GM21526 (cell line): ENCODE measurements around the gene ARHGAP26.

Source experiments
- ATAC-seq: cut with Tn5 transposase; IDR thresholded peaks from one replicate; pipeline ENCODE4 v1.9.1; 2021; ENCODE audit warnings: moderate library complexity; ENCODE audit not compliant: unreplicated experiment, low FRiP score

The ARHGAP26 gene

DNA sequence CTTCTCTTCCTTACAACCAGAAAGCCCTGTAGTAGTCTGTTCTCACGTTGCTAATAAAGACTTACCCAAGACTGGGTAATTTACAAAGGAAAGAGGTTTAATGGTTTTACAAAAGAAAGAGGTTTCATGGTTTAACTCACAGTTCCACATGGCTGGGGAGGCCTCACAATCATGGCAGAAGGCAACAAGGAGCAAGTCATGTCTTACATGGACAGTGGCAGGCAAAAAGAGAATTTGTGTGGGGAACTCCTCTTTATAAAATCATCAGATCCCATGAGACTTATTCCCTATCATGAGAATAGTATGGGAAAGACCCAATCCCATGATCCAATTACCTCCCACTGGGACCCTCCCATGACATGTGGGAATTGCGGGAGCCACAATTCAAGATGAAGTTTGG, 468.4 kb downstream of the ARHGAP26 start:
- ATAC-seq = no peak

DNA sequence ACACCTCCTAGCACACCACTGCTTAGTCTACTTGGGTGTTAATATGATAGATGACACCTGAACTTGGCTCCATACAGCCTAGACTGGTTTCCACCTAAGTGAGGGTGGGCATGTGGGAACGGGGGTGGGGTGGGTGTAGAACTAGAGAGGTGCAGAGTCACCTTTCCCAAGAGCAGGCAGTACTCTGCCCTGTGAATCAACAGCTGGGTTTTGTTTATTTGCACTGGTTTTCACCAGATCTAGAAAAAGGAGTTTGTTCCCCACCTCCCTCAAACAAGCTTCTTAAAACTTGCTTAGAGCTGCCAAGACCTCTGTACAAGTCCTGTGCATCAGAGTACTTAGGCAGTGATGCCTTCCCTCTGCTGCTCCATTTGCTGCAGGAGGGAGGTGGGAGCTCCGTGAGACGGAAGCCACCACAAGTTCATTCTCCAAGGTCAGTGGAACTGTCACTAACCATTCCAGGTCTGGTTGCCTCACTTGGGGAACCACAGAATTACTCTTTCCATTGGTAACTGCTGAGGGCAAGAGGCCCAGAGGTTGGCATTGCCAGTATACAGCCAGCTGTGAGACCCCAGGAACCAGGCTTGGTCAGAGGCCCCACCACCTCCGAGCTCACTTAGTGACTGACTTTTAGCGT, 469.8 kb downstream of the ARHGAP26 start:
- no peak for ATAC-seq

DNA sequence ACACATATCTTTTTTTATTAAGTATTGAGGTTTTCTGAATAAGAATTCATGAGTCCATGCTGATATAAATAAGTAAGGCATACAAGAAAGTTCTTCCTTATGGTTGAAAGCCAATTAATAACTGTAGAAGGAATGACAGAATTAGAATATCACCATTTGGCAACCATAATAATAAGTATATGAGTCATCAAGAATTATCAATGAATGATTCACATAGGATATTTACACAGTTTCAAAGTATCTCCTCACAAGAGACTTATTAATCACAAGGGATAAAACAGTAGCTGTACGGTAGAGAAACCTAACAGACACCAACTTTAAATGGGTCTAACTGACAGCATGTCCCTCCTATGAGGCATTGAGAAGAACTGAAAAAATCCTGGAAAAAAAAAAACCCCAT, 471.7 kb downstream of the ARHGAP26 start:
- no peak for ATAC-seq

DNA sequence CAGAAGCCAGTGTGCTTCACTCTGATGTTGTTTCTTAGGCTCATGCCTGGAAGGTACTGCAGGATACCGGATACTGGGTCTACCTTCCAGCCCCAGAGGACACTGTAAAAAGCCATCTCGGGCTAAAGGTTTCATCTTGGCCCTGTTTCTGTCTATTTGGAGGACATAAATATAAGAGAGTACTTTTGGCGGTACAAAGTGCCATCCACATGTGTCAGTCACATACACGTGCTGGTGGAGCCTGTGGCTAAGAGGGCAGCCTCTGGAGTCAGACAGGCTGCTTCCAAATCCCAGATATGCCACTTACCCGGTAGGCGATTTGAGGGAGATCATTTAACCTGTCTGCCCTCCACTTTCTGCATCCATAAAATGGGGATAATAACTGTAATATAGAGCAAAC, 472.9 kb downstream of the ARHGAP26 start:
- ATAC-seq = no peak

DNA sequence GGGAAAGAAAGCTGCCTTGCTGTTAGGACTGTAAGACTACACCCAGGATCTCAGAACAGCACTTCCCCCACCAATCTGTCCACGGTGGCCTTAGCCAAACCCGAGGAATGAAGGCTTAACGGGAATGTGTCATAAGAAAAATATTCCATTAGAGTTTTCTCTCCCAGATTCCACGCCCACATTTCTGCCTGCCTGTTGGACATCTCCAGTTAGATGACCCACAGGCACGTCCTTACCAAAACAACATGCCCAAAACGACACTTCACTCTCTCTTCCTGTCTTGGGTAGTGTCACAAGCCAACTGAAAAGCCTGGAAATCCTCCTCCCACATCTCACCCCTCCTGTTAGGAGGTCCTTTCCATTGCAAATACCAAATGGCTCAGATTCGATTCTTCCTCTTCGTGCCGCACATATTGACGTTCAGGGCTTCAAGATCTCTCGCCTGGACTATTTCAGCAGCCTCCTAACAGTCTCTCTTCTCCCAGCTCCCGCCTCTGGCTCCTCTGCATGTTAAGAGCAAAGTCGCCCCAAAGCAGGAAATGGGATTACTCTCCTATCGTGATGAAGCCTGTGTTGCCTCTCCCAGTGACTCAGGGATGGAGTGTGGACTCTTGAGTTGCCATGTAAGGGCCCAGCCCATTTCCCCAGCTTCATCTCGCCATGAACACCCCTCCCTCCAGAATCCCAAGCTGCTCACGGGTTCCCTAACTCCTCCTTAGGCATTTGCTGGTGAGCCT, 474.0 kb downstream of the ARHGAP26 start:
- ATAC-seq = no peak

DNA sequence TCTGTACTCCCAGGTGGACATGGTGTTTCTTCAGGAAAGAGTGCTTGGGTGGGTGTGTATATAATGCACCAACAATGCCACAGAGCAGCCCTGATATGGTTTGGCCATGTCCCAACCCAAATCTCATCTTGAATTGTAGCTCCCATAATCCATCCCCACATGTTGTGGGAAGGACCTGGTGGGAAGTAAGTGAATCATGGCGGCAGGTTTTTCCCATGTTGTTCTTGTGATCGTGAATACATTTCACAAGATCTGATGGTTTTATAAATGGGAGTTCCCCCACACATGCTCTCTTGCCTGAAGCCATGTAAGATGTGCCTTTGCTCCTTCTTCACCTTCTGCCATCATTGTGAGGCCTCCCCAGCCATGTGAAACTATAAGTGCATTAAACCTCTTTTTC, 474.8 kb downstream of the ARHGAP26 start:
- ATAC-seq = no peak

DNA sequence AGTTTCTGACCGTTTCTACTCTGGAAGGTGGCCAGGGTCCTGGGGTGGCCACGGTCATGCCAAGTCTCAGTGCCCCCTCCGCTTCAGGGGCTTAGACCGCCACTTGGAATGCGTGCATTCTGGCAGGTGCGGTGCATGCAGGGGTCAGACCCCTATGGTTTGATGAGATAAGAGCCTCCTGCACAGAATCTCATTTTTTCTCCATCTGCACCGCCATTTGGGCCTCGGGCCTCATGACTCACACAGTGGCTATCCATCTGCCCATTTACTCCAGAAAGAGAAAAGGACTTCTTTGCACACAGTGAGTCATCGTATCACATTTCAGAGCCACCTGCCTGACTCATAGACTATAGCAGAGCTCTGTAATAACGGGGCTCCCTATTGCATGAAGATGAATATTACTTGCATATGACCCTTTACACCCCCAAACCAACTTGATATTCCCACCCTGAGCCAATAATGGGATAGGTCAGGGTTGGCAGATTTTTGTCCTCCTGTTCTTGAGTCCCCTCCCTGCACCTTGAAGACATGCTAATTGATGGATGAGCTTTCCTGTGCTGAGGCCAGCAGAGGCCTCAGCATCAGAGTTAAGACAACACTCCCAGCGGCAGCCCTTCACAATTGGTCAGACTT, 475.9 kb downstream of the ARHGAP26 start:
- no peak for ATAC-seq

DNA sequence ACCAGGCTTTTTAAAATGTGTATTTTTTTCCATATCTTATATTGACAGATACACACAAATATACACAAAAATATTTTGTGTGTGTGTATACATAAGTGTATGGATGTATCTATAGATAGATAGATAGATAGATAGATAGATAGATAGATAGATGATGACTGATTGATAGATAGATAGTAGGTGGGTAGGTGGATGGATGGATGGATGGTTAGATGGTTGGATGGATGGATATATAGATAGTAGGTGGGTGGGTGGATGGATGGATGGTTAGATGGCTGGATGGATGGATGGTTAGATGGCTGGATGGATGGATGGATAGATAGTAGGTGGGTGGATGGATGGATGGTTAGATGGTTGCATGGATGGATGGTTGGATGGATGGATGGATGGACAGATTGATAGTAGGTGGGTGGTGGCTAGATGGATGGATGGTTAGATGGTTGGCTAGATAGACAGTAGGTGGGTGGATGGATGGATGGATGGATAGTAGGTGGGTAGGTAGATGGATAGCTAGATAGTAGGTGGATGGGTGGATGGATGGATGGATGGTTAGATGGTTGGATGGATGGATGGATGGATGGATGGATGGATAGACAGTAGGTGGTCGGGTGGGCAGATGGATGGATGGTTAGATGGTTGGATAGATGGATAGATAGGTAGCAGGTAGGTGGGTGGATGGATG, 477.1 kb downstream of the ARHGAP26 start:
- no peak for ATAC-seq

DNA sequence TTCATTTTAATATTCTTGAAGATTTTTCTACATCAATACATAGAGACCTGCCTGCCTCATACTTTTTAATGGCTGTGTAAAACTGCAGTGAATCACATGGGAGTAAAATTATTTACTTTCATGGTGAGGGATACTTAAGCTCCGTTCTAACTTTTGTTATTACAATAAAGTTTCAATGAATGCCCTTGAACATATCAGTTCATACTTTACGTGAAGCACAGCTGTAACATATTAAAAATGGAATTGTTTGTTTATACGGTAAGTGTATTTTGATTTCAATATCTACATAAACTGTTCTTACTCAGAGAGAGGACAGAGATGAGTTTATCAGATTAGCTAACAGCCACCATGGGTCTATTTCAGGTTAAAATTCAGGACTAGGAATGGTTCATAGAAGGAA, 478.2 kb downstream of the ARHGAP26 start:
- no peak for ATAC-seq

DNA sequence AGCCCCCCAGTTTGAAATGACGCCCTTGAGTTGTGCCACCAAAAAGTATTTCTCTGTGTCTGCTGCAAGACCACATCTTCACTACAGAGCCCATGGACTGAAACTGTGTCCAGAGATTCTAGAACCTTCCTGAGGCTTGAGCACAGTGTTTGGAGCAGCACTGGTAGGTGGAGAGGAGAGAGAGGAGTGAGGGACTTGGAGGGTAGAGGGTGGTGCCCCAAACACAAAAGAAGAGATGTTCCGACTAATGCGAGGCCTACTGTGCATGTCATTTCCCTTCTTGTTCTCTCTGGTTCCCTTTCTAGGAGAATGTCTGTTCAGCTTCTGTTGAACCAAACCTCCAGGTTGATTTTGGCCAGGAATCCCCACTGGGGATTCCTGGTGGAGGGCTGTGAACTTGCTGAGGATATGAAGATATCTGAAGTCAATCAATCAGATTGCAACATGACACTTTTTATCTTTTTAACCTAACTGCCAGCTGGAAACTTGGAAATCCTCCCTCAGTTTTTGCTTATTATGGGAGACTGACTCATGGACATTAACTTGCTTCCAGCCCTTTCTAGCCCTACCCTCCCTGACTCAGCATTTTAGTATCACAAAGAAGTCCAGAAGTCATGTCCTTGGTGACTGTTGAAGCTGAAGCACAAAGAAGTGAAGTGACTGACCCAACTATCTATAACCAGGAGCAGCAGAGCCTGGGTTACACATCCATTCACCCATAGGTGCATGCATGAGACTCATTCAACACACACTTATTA, 478.8 kb downstream of the ARHGAP26 start:
- ATAC-seq = no peak

DNA sequence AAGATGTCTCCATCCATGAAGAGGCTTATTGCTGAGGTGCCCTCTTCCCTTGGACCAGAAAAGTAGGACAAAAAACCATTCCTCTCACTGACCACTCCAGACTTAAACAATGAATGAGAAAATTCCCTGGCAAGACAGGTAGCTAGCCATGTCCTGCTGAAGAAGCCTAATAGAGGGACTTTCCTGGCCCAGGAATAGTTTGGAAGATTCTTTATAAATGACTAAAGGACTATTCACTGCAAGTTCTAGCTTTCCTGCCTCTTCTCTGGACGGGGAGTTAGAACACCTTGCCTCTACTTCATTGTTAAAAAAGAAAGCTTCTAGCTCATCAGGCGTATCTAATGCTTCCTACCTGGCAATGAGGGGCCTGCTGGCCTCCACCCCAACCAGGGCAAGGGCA, 479.7 kb downstream of the ARHGAP26 start:
- no peak for ATAC-seq

DNA sequence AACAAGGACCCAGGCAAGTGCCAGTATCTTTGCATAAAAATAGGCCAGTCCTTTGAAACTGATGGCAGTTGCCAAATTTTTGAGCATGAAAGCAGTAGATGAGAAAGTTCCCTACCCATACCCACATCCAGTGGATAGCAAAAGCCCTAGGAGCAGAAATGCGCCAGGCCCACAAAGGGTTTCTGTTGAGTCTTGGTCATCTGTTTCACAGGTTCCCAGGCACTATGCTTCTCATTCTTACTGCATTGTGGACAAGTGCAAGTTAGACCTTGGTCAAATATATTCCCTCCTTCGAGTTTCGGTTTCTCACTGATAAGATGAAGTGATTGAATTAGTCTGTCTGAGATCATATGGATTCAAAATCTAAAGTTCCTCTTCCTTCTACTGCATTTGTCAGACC, 481.0 kb downstream of the ARHGAP26 start:
- no peak for ATAC-seq

DNA sequence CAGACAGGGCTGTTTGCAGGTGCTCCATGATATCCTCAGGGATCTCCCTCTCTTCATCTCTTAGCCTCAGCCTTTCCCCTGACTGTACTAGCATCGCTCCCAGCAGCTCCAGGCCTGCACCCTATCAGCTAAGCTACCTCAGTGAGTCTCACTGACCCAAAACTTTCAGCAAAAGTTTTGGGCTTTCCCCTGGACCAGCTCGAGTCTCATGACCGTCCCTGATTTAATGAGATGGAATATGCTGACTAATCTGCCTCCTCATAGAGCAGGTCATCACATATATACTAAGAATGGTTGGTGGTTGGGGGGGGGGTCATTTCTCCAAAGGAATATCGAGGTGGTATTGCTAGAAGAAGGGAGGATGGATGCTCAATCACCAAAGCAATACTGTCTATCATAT, 481.8 kb downstream of the ARHGAP26 start:
- no peak for ATAC-seq

DNA sequence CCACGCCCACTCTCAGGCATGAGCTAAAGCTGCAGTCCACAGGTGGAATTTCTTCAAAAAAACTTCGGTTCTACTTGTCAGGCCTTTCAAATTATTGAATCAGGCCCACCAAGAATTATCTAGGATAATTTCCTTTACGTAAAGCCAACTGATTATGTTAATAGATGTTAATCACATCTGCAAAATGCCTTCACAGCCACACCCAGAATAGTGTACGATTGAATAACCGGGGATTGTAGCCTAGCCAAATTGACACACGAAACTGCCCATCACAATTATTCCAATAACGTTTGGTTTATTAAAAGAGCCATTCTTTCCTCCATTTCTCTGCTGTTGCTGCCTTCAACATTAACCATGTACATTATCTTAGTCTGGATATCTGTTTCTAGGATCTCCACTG, 484.6 kb downstream of the ARHGAP26 start:
- no peak for ATAC-seq

DNA sequence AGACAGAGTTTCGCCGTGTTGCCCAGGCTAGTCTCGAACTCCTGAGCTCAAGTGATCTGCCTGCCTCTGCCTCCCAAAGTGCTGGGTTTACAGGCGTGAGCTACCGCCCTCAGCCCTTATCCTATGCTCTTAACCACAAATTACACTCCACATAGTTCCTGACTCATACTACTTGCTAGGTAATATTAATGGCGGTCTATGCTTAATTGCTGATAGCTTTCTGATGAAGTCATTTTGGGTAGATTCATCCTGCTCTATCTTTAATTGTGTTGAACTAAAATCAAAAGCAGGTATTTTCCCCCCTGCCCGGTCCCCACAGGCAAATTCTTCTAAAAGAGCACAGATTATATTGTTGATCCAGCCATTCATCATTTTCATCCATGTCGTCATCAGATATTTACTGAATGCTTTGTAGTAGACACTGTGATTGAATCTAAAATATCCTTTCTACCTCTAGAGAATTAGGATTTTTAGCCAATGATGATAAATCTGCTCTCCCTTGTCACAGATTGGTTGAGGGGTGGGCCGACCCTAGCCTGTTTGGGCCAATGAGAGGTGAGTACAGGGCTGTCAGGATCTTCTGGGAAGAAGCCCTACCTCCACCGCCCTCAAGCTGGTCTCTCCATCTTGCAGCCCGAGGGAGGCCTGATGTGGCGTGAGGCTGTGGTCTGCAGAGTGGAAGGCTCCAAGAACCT, 488.5 kb downstream of the ARHGAP26 start:
- no peak for ATAC-seq

DNA sequence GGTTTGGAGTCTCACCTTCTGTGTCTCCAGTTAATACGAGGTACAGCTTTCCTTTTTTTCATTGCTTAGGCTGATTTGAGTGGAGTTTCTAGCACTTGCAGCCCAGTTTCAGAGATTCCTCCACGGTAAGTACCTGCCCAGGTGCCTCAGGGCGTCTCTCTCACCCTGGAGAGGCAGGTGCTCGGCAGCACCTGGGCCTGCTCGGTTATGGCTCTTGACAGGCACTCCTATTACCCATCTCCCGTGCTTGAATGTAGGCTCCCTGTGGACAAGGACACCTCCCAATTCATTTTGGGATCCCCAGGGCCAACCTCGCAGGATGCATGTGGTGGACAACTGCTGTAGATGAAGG, 489.1 kb downstream of the ARHGAP26 start:
- ATAC-seq = no peak

DNA sequence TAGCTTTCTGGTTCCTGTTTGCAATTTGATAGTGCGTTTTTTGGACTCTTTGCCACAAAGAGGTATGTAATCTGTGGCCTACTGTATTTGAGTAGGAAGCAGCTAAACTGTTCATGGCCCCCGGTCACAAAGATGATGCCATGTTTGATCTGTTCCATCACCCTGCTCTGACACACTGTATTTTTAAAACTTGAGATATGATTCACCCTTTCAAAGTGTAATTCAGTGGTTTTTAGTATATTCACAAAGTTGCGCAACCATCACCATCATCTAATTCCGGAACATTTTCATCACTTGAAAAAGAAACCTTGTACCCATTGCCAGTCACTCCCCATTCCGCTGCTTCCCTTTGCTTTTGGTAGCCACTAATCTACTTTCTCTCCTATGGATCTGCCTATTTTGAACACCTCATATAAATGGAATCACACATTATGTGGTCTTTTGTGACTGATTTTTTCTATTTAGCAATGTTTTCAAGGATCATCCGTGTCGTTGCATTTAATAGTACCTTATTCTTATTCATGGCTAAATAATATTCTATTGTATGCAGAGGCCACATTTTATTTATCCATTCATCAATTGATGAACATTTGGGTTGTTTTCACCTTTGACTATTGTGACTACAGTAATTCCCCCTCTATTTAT, 491.7 kb downstream of the ARHGAP26 start:
- ATAC-seq = no peak

DNA sequence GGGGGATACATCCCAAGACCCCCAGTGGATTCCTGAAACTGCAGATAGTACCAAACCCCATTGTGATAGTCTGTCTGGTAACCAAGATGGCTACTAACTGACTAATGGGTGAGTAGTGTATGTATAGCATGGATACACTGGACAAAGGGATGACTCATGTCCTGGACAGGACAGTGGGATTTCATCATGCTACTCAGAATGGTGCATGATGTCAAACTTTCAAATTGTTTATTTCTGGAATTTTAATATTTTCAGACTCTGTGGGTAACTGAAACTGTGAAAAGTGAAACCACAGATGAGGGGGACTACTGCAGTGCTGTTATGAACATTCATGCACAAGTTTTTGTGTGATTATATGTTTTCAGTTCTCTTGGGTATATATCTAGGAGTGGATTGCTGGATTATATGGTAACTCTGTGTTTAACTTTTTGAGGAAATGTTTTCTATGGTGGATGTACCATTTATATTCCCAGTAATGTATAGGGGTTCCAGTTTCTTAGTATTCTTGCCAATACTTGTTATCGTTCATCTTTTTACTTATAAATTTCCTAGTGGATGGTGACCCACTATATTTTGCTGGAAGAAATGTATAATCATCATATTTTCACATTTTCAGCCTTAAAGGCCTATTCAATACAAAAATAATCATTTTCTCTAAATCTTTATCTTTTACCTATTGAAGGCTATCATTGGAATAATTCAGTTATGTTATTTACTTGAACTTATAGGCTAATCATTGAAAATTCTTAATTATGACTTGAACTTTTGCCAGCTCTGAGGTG, 492.4 kb downstream of the ARHGAP26 start:
- ATAC-seq = peak; percentile 70

DNA sequence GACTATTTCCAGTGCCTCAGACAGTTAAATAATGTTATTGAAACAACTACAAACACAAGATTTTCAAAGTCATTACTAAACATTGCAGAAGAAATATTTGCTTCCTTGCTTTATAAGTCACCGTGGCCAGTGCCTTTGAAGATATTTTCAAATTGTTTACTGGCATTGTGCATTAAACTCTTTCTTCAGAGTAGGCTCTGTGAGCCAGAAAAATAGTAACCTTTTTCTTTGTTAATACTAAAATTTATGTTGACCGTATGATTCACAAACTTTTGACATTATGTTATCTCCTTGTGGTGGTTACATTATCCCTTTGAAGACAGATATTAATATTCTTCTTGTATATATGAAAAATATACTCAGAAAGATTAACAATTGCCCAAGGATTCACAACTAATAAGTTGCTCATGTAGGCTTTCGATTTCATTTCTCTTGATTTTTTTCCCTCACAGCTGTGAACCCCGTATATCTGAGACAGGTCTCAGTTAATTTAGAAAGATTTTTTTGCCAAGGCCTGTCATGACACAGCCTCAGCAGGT, 493.2 kb downstream of the ARHGAP26 start:
- ATAC-seq = no peak
